H1 (cell line): ENCODE data around the gene PRKN. TPM values are rescaled to one million over a fixed set of nuclear protein-coding genes. Genes with fewer than 3 reads are reported as not detected.

ENCODE experiments used
- CTCF ChIA-PET: fragments of 300-600 bp; sonication (Branson Sonifier 250); formaldehyde crosslinking; loops from one replicate; lab custom pipeline; 2021; ENCODE audit not compliant: partially characterized antibody; lab: Charles Lee
- POLR2A ChIA-PET: fragments of 300-600 bp; sonication (Branson Sonifier 250); formaldehyde crosslinking; loops from one replicate; lab custom pipeline; 2021; ENCODE audit warnings: inconsistent platforms; ENCODE audit not compliant: partially characterized antibody; lab: Charles Lee
- DNase-seq, 2 experiments: peaks; one replicate each; pipeline versions ENCODE4 v3.0.0 to v3.0.0-alpha.2; 2010 to 2022; ENCODE audit warnings: low spot score in 2 of 2, low read depth in 1 of 2, mixed read lengths in 1 of 2
- FAIRE-seq: peaks from 2 replicates; lab custom pipeline; 2011; peaks lifted over from hg19 to GRCh38; lab: Jason Lieb, UNC
- H2AFZ ChIP-seq: 2 replicates; pipeline ENCODE4 v1.8.1; 2012; ENCODE audit warnings: low read length, inconsistent platforms
- H2AK5ac ChIP-seq: 2 replicates; pipeline ENCODE4 v1.6.1; 2013; ENCODE audit warnings: low read depth, low read length
- H2BK120ac ChIP-seq: replicated peaks from 2 replicates; pipeline ENCODE3; 2013; ENCODE audit warnings: low read depth, low read length, inconsistent platforms
- H2BK12ac ChIP-seq: 2 replicates; pipeline ENCODE4 v1.6.1; 2013; ENCODE audit warnings: low read depth, low read length
- H2BK15ac ChIP-seq: 2 replicates; pipeline ENCODE4 v1.6.1; 2013; ENCODE audit warnings: low read length
- H2BK20ac ChIP-seq: 2 replicates; pipeline ENCODE4 v1.6.1; 2013; ENCODE audit warnings: low read length
- H2BK5ac ChIP-seq: 2 replicates; pipeline ENCODE4 v1.6.1; 2013; ENCODE audit warnings: low read depth, low read length
- H3K14ac ChIP-seq: 2 replicates; pipeline ENCODE4 v1.6.1; 2013; ENCODE audit warnings: inconsistent platforms; ENCODE audit not compliant: insufficient read length
- H3K18ac ChIP-seq: 2 replicates; pipeline ENCODE4 v1.6.1; 2013; ENCODE audit warnings: low read length; ENCODE audit errors: extremely low read depth
- H3K23ac ChIP-seq: 2 replicates; pipeline ENCODE4 v1.6.1; 2013; ENCODE audit warnings: inconsistent platforms; ENCODE audit not compliant: insufficient read length
- H3K23me2 ChIP-seq: 2 replicates; pipeline ENCODE4 v1.6.1; 2013; ENCODE audit warnings: low read depth, low read length
- H3K27ac ChIP-seq: 2 replicates; pipeline ENCODE4 v1.6.1; 2011; ENCODE audit warnings: low read depth, low read length, inconsistent platforms
- H3K27me3 ChIP-seq, 4 experiments: replicated peaks in 1 of 4; 1 replicate in 1 of 4; 2 replicates in 3 of 4; pipeline versions ENCODE4 v1.6.1 to v1.8.1; 2011 to 2013; ENCODE audit warnings: low read length in 3 of 4, mild to moderate bottlenecking in 3 of 4, inconsistent platforms in 2 of 4, mixed read lengths in 2 of 4, moderate library complexity in 1 of 4; ENCODE audit not compliant: control insufficient read depth in 3 of 4, insufficient read depth in 3 of 4; ENCODE audit errors: extremely low read depth in 1 of 4
- H3K36me3 ChIP-seq, 4 experiments: 2 replicates each; pipeline versions ENCODE4 v1.6.1 to v1.8.1; 2011 to 2013; ENCODE audit warnings: mild to moderate bottlenecking in 4 of 4, low read length in 3 of 4, moderate library complexity in 2 of 4, control low read depth in 1 of 4, inconsistent platforms in 1 of 4; ENCODE audit not compliant: insufficient read depth in 4 of 4, control insufficient read depth in 2 of 4
- H3K4ac ChIP-seq: replicated peaks from 2 replicates; pipeline ENCODE3; 2013; ENCODE audit warnings: low read length, low read depth, mixed read lengths, inconsistent platforms; ENCODE audit not compliant: insufficient read length
- H3K4me1 ChIP-seq, 4 experiments: replicated peaks in 1 of 4; 1 replicate in 1 of 4; 2 replicates in 3 of 4; pipeline versions ENCODE4 v1.6.1 to v1.8.1; 2011 to 2013; ENCODE audit warnings: low read length in 3 of 4, inconsistent platforms in 2 of 4, mixed read lengths in 1 of 4; ENCODE audit not compliant: insufficient read depth in 4 of 4, control insufficient read depth in 3 of 4
- H3K4me2 ChIP-seq, 2 experiments: 2 replicates each; pipeline versions ENCODE4 v1.6.1 to v1.8.1; 2011 to 2013; ENCODE audit warnings: low read depth in 2 of 2, low read length in 2 of 2, control low read depth in 1 of 2, inconsistent platforms in 1 of 2, mild to moderate bottlenecking in 1 of 2; ENCODE audit not compliant: insufficient read depth in 1 of 2
- H3K4me3 ChIP-seq, 4 experiments: fragments of 200-600, 300-600 bp in 1 of 4; sonication (generic), shearing (Covaris generic), sonication (Bioruptor Twin) in 1 of 4; 2 replicates each; pipeline versions ENCODE4 v1.5.1 to v1.8.1; 2011 to 2016; ENCODE audit warnings: low read length in 4 of 4, low read depth in 3 of 4, control low read depth in 2 of 4, inconsistent platforms in 2 of 4, mild to moderate bottlenecking in 2 of 4, mixed read lengths in 1 of 4, moderate library complexity in 1 of 4; ENCODE audit not compliant: insufficient read depth in 2 of 4; ENCODE audit errors: extremely low read depth in 1 of 4
- H3K56ac ChIP-seq: replicated peaks from 2 replicates; pipeline ENCODE3; 2013; ENCODE audit warnings: low read depth, mild to moderate bottlenecking, mixed read lengths, low read length, inconsistent platforms; ENCODE audit not compliant: insufficient read length
- H3K79me1 ChIP-seq: 2 replicates; pipeline ENCODE4 v1.6.1; 2013; ENCODE audit warnings: low read depth, low read length, control low read depth
- H3K79me2 ChIP-seq, 2 experiments: 2 replicates each; pipeline versions ENCODE4 v1.6.1 to v1.8.1; 2012 to 2013; ENCODE audit warnings: low read length in 2 of 2, mild to moderate bottlenecking in 2 of 2, inconsistent platforms in 1 of 2; ENCODE audit not compliant: insufficient read depth in 2 of 2, control insufficient read depth in 1 of 2
- H3K9ac ChIP-seq, 4 experiments: replicated peaks in 1 of 4; 1 replicate in 1 of 4; 2 replicates in 3 of 4; pipeline versions ENCODE4 v1.6.1 to v1.8.1; 2011 to 2013; ENCODE audit warnings: low read depth in 3 of 4, low read length in 3 of 4, control low read depth in 2 of 4, mild to moderate bottlenecking in 2 of 4, moderate library complexity in 2 of 4, inconsistent platforms in 1 of 4; ENCODE audit errors: extremely low read depth in 1 of 4
- H3K9me3 ChIP-seq, 2 experiments: 2 replicates each; pipeline versions ENCODE4 v1.6.1 to v1.8.1; 2012 to 2013; ENCODE audit warnings: mild to moderate bottlenecking in 2 of 2, moderate library complexity in 2 of 2, control low read depth in 1 of 2, inconsistent platforms in 1 of 2, low read depth in 1 of 2, low read length in 1 of 2, mixed read lengths in 1 of 2; ENCODE audit not compliant: insufficient read depth in 2 of 2
- H4K20me1 ChIP-seq, 2 experiments: replicated peaks in 1 of 2; 2 replicates each; pipeline versions ENCODE3 to v1.8.1; 2011 to 2013; ENCODE audit warnings: inconsistent platforms in 2 of 2, low read length in 2 of 2, mild to moderate bottlenecking in 1 of 2; ENCODE audit not compliant: insufficient read depth in 2 of 2, control insufficient read depth in 1 of 2
- H4K5ac ChIP-seq: 2 replicates; pipeline ENCODE4 v1.6.1; 2013; ENCODE audit warnings: low read length, low read depth, mixed read lengths, inconsistent platforms; ENCODE audit not compliant: insufficient read length
- H4K8ac ChIP-seq: 2 replicates; pipeline ENCODE4 v1.8.0; 2013; ENCODE audit warnings: mild to moderate bottlenecking, moderate library complexity, low read length, inconsistent platforms; ENCODE audit not compliant: insufficient read depth; ENCODE audit errors: extremely low read depth
- H4K91ac ChIP-seq: replicated peaks from 2 replicates; pipeline ENCODE3; 2013; ENCODE audit warnings: low read length, mixed read lengths, inconsistent platforms; ENCODE audit not compliant: insufficient read length
- ASH2L ChIP-seq: fragments of 200-600, 300-600 bp; sonication (generic); IDR thresholded peaks from one replicate; pipeline ENCODE4 v1.7.1; 2017; ENCODE audit warnings: low read length
- ATF2 ChIP-seq: IDR thresholded peaks from 2 replicates; pipeline ENCODE4 v1.6.1; 2012; ENCODE audit warnings: low read length, inconsistent platforms
- BCL11A ChIP-seq, 2 experiments: IDR thresholded peaks; one replicate each; pipeline ENCODE4 v1.6.1; 2011; ENCODE audit warnings: low read depth in 2 of 2, low read length in 2 of 2, mild to moderate bottlenecking in 2 of 2
- CHD2 ChIP-seq: IDR thresholded peaks from 2 replicates; pipeline ENCODE4 v1.6.1; 2012; ENCODE audit warnings: low read length, improper control_type of control experiment
- CTBP2 ChIP-seq: IDR thresholded peaks from 2 replicates; pipeline ENCODE4 v1.7.0; 2011; ENCODE audit warnings: borderline replicate concordance, mild to moderate bottlenecking, moderate library complexity, mixed read lengths, low read length; ENCODE audit not compliant: insufficient read depth, insufficient read length
- EGR1 ChIP-seq: IDR thresholded peaks from 2 replicates; pipeline ENCODE4 v1.6.1; 2011; ENCODE audit warnings: low read depth, low read length, borderline replicate concordance
- HDAC2 ChIP-seq, 2 experiments: fragments of 300-600 bp in 1 of 2; sonication (generic) in 1 of 2; IDR thresholded peaks; 2 replicates each; pipeline ENCODE4 v1.6.1; 2011 to 2012; ENCODE audit warnings: low read depth in 2 of 2, low read length in 2 of 2, mild to moderate bottlenecking in 2 of 2, moderate library complexity in 2 of 2, borderline replicate concordance in 1 of 2, inconsistent platforms in 1 of 2
- RNF2 ChIP-seq: fragments of 200-900, 300-1000 bp; sonication (generic); IDR thresholded peaks from 2 replicates; pipeline ENCODE4 v1.7.1; 2016; ENCODE audit warnings: borderline replicate concordance, low read depth, mild to moderate bottlenecking, antibody characterized with exemption, low read length; ENCODE audit not compliant: poor library complexity, severe bottlenecking; ENCODE audit errors: missing control alignments
- SP2 ChIP-seq: IDR thresholded peaks from 2 replicates; pipeline ENCODE4 v1.6.1; 2012; ENCODE audit warnings: mild to moderate bottlenecking, low read length, inconsistent platforms
- SRF ChIP-seq: IDR thresholded peaks from 2 replicates; pipeline ENCODE4 v1.6.1; 2011; ENCODE audit warnings: mild to moderate bottlenecking, low read depth, low read length, moderate library complexity
- TAF1 ChIP-seq: IDR thresholded peaks from 2 replicates; pipeline ENCODE4 v1.6.1; 2011; ENCODE audit warnings: mild to moderate bottlenecking, low read depth, low read length
- TBP ChIP-seq: IDR thresholded peaks from 2 replicates; pipeline ENCODE4 v1.6.1; 2011; ENCODE audit warnings: low read depth, low read length, improper control_type of control experiment
- polyA plus RNA-seq, 7 experiments: library from polyadenylated mRNA; depleted of rRNA in 3 of 7; stranded (reverse) in 5 of 7; unstranded in 2 of 7; fragments of >200 nt in 5 of 7; fragments of 200-250 nt in 2 of 7; gene quantifications; 1 replicate in 5 of 7; 2 replicates in 1 of 7; 4 replicates in 1 of 7; pipeline versions ENCODE4 v1.2.1 to v1.2.3, GENCODE V29; 2011 to 2013; ENCODE audit warnings: missing spikeins in 2 of 7, mixed read lengths in 2 of 7
- total RNA-seq: library from RNA; stranded (reverse); fragmentation: NEBNext Ultra II Directional; extraction: Animal tissue kit (Norgen Biotek cat#: 25700); gene quantifications from 2 replicates; pipeline ENCODE4 v1.2.1, GENCODE V29; 2021

PRKN gene
- total and polyA plus RNA-seq, 2 of the 8 experiments (the other 6 are each of a cell fraction or from before 2014, with no cell fraction given) = 0.13 to 0.29 TPM

GRCh38 chr6:162770955-162771354 lies 43.4 kb upstream of the PRKN start (continued):
- no peak for TF ChIP-seq CTBP2

- no peaks in the 10 kb centered on the region for H3K79me1 ChIP-seq
- H4K91ac ChIP-seq = no peak overlapping the region
- DNase-seq = no peak
- no peaks in the 10 kb centered on the region for H3K79me2 ChIP-seq
- H3K4me1 ChIP-seq = no peaks in the 10 kb centered on the region
- no peaks in the 10 kb centered on the region for H4K20me1 ChIP-seq
- H2AFZ ChIP-seq = no peak overlapping the region
- H3K4ac ChIP-seq = no peak overlapping the region
- no peak overlapping the region for H4K8ac ChIP-seq
- no peaks in the 10 kb centered on the region for H3K9me3 ChIP-seq
- no peak overlapping the region for H3K4me3 ChIP-seq
- POLR2A ChIA-PET = no interaction called here
- H2BK5ac ChIP-seq = no peak overlapping the region
- no peaks in the 10 kb centered on the region for H3K27me3 ChIP-seq
- no peak overlapping the region for H2AK5ac ChIP-seq
- CTCF ChIA-PET = no interaction called here
- no peak overlapping the region for H4K5ac ChIP-seq
- H3K27ac ChIP-seq = no peak overlapping the region
- no peak overlapping the region for H3K18ac ChIP-seq
- no peak overlapping the region for H3K23ac ChIP-seq
- no peaks in the 10 kb centered on the region for H3K36me3 ChIP-seq
- H3K56ac ChIP-seq = no peak overlapping the region
- no peak overlapping the region for H2BK15ac ChIP-seq
- H2BK20ac ChIP-seq = no peak overlapping the region
- H2BK12ac ChIP-seq = no peak overlapping the region
- no peak overlapping the region for H2BK120ac ChIP-seq
- no peak overlapping the region for H3K9ac ChIP-seq
- no peak overlapping the region for H3K14ac ChIP-seq
- H3K4me2 ChIP-seq = no peak overlapping the region
- no peak for FAIRE-seq
- H3K23me2 ChIP-seq = no peaks in the 10 kb centered on the region
- no peak for TF ChIP-seq HDAC2 (IDR thresholded peaks at IDR 0.05; ENCODE audit: borderline replicate concordance in 1 of 2, low read depth in 2 of 2, low read length in 2 of 2)
- no peak for TF ChIP-seq CHD2
- TF ChIP-seq ATF2 = no peak
- TF ChIP-seq ASH2L = no peak
- TF ChIP-seq TAF1 = no peak
- TF ChIP-seq SP2 = no peak
- no peak for TF ChIP-seq TBP
- TF ChIP-seq RNF2 = no peak
- no peak for TF ChIP-seq SRF
- TF ChIP-seq EGR1 = no peak
- TF ChIP-seq BCL11A (IDR thresholded peaks at IDR 0.05; ENCODE audit: low read depth in 2 of 2, low read length in 2 of 2) = no peak
These were observed 42.6 kb upstream of the PRKN start for GRCh38 chr6:162770136-162770535.
